ENCODE results near the gene QRSL1. TPM values are rescaled to one million over a fixed set of nuclear protein-coding genes. Genes with fewer than 3 reads are reported as not detected.
A peak's percentile ranks its signal among the peaks of the same experiment; 100 is the strongest.
"Not testable (repeated sequence)": the region's sequence is repeated elsewhere in the genome, so short reads cannot be mapped to it uniquely, and the experiment has no call there.

Gene QRSL1
- total RNA-seq, 4 donors from 2014 or later = 11.4 to 16.4 (median 15.9) TPM

DNA sequence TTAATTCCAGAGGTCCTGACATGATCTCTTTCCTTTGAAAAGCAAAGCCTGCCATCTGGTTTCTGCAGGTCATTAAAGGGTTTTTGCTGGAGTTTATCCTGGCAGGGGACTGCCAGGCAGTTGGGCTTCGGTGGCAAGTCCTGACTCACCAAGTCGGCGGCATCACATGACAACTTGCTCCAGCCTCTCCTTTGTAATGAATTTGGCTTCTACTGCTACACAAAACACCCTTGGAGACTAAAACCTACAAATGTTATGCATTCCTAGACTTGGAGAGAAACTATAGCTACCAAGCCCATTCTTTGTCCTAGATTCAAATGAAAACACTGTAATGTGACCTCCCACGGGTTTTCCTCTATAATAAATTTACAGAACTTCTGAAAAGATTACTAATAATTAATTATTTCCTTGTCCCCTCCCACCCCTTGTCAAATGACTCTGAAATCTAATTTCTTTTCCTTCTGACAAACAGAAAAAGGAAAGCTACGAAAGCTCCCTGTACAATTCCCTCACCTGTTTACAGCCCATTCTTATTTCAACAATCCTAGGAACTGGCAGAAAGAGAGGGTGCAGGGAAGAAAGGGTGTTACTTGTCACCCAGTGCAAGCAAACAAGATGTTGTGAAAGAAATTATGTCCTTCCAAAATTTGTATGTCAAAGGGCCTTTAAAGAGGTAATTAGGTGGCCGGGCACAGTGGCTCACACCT, 62.9 kb downstream of the QRSL1 start:
- no peaks in the 10 kb centered on the region for H3K9me3 ChIP-seq
- no peaks in the 10 kb centered on the region for H3K27me3 ChIP-seq
- no peaks in the 10 kb centered on the region for H3K36me3 ChIP-seq
- DNase-seq = peak; percentile 91 to 92
- peak overlapping the region; percentile 78 to 88 (median 87) for H3K27ac ChIP-seq
- peak in 1 of 2 donors; percentile 60 for TF ChIP-seq POLR2A (IDR thresholded peaks at IDR 0.05)
- TF ChIP-seq, protein P1, sequence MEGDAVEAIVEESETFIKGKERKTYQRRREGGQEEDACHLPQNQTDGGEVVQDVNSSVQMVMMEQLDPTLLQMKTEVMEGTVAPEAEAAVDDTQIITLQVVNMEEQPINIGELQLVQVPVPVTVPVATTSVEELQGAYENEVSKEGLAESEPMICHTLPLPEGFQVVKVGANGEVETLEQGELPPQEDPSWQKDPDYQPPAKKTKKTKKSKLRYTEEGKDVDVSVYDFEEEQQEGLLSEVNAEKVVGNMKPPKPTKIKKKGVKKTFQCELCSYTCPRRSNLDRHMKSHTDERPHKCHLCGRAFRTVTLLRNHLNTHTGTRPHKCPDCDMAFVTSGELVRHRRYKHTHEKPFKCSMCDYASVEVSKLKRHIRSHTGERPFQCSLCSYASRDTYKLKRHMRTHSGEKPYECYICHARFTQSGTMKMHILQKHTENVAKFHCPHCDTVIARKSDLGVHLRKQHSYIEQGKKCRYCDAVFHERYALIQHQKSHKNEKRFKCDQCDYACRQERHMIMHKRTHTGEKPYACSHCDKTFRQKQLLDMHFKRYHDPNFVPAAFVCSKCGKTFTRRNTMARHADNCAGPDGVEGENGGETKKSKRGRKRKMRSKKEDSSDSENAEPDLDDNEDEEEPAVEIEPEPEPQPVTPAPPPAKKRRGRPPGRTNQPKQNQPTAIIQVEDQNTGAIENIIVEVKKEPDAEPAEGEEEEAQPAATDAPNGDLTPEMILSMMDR (IDR thresholded peaks at IDR 0.05) = no peak
- H3K4me3 ChIP-seq (replicated peaks in 1 of 3) = no peak overlapping the region
- peaks cover 16 to 34% of the 10 kb centered on the region in 2 donors for H3K4me1 ChIP-seq
- 27 to 29% methylated on average over 6 of the region's 6 CpGs for WGBS, 2 donors
- intact Hi-C loops (cut with DNase I) = no loop called here

DNA sequence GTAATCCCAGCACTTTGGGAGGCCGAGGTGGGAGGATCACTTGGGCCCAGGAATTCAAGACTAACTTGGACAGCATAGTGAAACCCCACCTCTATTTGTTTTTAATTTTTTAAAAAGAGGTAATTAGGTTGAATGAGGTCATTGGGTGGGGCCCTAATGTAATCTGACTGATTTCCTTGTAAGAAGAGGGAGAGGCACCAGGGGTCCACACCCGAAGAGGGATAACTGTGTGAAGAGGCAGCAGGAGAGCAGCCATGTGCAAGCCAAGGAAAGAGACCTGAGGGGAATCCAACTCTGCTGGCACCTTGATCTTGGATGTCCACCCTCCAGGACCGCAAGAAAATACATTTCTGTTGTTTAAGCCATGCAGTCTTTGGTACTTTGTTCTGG, 63.4 kb downstream of the QRSL1 start:
- Histone ChIP-seq H3K9me3 (no peaks in the 10 kb centered on the region), H3K4me3 (replicated peaks in 1 of 3) (no peak overlapping the region), H3K27ac (peak overlapping the region; percentile 78 to 88 (median 87)), H3K27me3 (no peaks in the 10 kb centered on the region), H3K4me1 (peaks cover 16 to 34% of the 10 kb centered on the region in 2 donors), H3K36me3 (no peaks in the 10 kb centered on the region)
- DNase-seq = no peak
- intact Hi-C loops (cut with DNase I) = no loop called here
- TF ChIP-seq, protein P1 (IDR thresholded peaks at IDR 0.05) = no peak
- no peak for TF ChIP-seq POLR2A (IDR thresholded peaks at IDR 0.05)
- 67 to 87% methylated on average over 3 of the region's 3 CpGs for WGBS, 2 donors

DNA sequence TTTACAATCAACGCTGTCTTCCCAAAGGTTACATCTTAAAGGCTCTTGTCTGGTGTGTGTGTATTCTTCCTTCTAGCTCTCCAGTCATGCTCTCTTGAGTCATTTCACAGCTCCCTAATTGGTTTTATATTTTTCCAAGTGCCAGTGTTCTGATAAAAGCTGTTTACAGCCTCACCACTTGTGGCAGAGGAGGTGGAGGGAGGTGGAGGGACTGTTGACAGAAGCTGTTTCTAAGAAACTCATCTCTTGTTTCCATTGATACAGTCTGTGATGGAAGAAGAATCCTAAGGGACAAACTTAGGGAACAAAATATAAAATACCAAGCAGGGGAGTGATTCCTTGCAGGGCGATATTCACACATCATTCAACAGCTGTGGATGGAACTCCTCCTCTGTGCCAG, 64.0 kb downstream of the QRSL1 start:
- Histone ChIP-seq H3K4me1 (peaks cover 16 to 34% of the 10 kb centered on the region in 2 donors), H3K27me3 (no peaks in the 10 kb centered on the region), H3K9me3 (no peaks in the 10 kb centered on the region), H3K27ac (peak overlapping the region; percentile 78 to 88 (median 87)), H3K4me3 (replicated peaks in 1 of 3) (no peak overlapping the region), H3K36me3 (no peaks in the 10 kb centered on the region)
- intact Hi-C loops (cut with DNase I) = no loop called here
- TF ChIP-seq POLR2A (IDR thresholded peaks at IDR 0.05) = no peak
- TF ChIP-seq, protein P1 (IDR thresholded peaks at IDR 0.05) = no peak
- no peak for DNase-seq
- WGBS, 2 donors = 76 to 81% methylated on average over 2 of the region's 2 CpGs

GRCh38 chr6:106694343-106694742, 65.0 kb downstream of the QRSL1 start:
- Histone ChIP-seq H3K27me3 (no peaks in the 10 kb centered on the region), H3K4me1 (peaks cover 16 to 34% of the 10 kb centered on the region in 2 donors), H3K27ac (peak overlapping the region in 2 of 3 donors; percentile 87 to 88), H3K4me3 (replicated peaks in 1 of 3) (no peak overlapping the region), H3K9me3 (no peaks in the 10 kb centered on the region), H3K36me3 (no peaks in the 10 kb centered on the region)
- intact Hi-C loops (cut with DNase I) = no loop called here
- peak in 1 of 2 donors; percentile 10 for TF ChIP-seq POLR2A (IDR thresholded peaks at IDR 0.05)
- TF ChIP-seq, protein P1 (IDR thresholded peaks at IDR 0.05) = peak in 1 of 6 experiments; percentile 11
- 47 to 67% methylated on average over 8 of the region's 8 CpGs for WGBS, 2 donors
- DNase-seq = peak; percentile 64

GRCh38 chr6:106700581-106700980, 71.2 kb downstream of the QRSL1 start:
- H3K9me3 ChIP-seq = no peaks in the 10 kb centered on the region
- DNase-seq = no peak
- H3K27ac ChIP-seq = no peak overlapping the region
- no peaks in the 10 kb centered on the region for H3K36me3 ChIP-seq
- H3K4me1 ChIP-seq = peaks cover 13 to 17% of the 10 kb centered on the region in 2 donors
- H3K4me3 ChIP-seq (replicated peaks in 1 of 3) = no peak overlapping the region
- H3K27me3 ChIP-seq = no peaks in the 10 kb centered on the region
- TF ChIP-seq, protein P1 (IDR thresholded peaks at IDR 0.05) = no peak
- no peak for TF ChIP-seq POLR2A (IDR thresholded peaks at IDR 0.05)
- intact Hi-C loops (cut with DNase I) = no loop called here

- WGBS, 2 donors = 89 to 94% methylated on average over 3 of the region's 3 CpGs
- peaks cover 13 to 17% of the 10 kb centered on the region in 2 donors for H3K4me1 ChIP-seq
- not testable (repeated sequence) for H3K27ac ChIP-seq
Measured at GRCh38 chr6:106701201-106701600, 71.8 kb downstream of the QRSL1 start.

More at GRCh38 chr6:106701201-106701600, 71.8 kb downstream of the QRSL1 start:
- intact Hi-C loops (cut with DNase I); H3K9me3 ChIP-seq; H3K36me3 ChIP-seq; DNase-seq; H3K4me3 ChIP-seq (replicated peaks in 1 of 3); H3K27me3 ChIP-seq: not testable (repeated sequence)
